ENCODE data around the gene SEMA4D.
A peak's percentile ranks its signal among the peaks of the same experiment; 100 is the strongest.
"Not testable (repeated sequence)": the region's sequence is repeated elsewhere in the genome, so short reads cannot be mapped to it uniquely, and the experiment has no call there.

The SEMA4D gene

GRCh38 chr9:89346696-89347095 is 151.2 kb downstream of the SEMA4D start:
- no peak for DNase-seq

DNA sequence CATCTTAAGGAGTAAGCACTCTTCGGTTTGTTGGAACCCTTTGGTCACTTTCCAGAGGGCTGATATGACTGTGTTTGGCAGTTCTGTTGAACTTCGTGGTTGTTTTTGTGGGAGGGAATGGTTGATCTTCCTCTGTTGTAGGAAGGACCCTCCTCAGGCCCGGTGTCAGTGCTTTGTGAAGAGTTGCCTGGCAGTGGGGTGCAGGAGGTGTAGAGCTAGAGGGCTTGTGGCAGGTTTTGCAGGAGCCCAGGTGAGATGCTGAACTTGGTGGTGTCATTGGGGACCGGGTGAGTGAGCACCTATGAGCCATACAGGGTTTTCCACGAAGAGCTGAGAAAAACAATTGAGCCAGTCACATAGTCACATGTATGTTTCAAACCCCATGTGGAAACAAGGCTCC is 152.4 kb downstream of the SEMA4D start:
- no peak for DNase-seq

GRCh38 chr9:89343812-89344211 is 154.1 kb downstream of the SEMA4D start:
- DNase-seq, result not testable (repeated sequence)

DNA sequence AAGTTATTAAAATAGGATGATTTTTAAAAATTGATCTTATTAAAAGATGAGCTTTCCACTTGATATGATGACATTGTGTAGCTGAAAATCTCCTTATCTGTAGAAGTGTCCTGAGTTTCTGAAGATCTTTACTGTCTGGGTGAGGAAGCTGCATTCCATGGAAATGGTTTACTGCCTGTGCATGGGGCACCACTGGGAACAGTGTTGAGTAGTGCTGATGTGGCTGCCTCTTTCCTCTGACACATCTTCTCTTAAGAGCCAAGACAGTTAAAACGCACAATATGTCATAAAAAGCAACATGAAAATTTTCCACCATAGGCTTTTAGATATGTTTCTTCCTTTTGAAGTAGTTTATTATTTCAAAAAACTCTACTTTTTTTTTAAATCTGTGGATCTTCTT is 155.0 kb downstream of the SEMA4D start:
- DNase-seq, result no peak

- no peak for DNase-seq
Measured at GRCh38 chr9:89342213-89342612, 155.7 kb downstream of the SEMA4D start.

DNA sequence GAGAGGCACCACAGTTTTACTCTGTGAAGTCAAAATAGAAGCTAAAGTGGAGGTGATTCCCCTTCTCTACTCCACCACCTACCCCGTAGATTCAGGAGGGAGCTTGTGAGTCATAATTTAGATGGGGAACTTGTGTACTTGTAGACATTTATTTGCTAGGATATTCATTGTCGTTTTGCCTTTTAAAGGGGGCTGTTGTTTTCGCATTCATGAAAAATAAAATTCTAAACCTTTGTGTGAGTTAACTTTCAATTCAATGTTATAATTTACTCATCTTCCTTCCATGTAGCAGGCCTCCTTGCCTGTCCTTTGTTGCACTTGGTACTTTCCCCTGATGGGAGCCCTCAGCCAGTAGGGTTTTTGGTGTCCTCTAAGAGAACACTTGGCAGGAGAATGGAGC is 157.6 kb downstream of the SEMA4D start:
- no peak for DNase-seq

DNA sequence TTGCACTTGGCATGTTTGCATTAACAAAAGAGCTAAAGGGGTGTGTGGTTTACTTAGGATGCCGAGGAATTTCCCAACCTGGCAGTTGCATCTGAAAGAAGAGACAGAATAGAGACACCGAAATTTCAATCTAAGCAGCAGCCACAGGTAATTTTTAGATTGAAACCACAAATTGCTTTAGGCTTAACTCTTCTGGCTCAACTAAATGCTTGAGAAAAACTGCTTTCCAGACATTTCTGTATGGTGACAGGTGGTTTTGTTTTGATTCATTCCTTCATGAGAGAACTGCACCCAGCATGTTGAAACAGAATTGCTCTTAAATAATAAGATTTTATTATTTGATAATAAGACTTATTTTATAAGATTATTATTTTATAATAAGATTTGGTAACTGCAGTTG is 158.1 kb downstream of the SEMA4D start:
- no peak for DNase-seq

DNA sequence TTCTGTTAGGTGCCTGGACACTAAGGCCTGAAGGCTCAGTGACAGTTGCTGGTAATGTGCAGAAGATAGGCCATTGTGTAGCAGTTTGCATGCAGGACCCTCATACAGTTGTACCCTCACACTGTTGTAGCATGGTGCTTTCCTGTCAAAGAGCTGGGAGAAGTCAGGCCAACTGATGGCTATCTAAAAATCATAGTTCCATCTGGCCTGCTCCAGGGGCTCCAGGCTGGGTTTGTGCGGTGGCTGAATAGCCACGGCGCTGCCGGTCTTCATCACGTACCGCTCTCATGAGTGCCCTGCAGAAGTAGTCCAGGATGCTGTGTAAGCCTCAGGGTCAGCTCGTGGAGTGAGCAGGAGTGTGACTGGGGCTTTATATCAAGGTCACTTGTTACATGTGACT is 167.4 kb downstream of the SEMA4D start:
- no peak for DNase-seq

DNA sequence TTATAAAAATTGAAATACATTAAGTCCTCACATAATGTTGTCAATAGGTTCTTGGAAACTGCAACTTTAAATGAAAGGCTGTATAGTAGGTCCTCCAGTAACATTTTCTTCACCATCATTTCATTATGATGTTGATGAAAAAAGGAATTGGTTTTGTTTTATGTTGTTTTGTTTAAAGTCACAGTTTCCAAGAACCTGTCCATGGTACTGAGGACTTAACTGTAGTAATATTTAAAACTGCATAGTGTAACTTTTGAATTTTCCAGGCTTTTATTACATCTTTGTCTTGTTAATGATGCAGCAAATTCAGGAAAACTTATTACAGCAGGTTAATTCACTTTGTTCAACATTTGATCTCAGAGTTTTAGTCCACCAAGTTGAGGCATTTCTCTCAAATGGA is 168.0 kb downstream of the SEMA4D start:
- DNase-seq, result no peak

- no peak for DNase-seq
Measured at GRCh38 chr9:89328064-89328463, 169.8 kb downstream of the SEMA4D start.

GRCh38 chr9:89325733-89326132 is 172.2 kb downstream of the SEMA4D start:
- no peak for DNase-seq

GRCh38 chr9:89323390-89323789 is 174.5 kb downstream of the SEMA4D start:
- no peak for DNase-seq

GRCh38 chr9:89319015-89319905 is 178.7 kb downstream of the SEMA4D start:
- DNase-seq, result no peak

DNA sequence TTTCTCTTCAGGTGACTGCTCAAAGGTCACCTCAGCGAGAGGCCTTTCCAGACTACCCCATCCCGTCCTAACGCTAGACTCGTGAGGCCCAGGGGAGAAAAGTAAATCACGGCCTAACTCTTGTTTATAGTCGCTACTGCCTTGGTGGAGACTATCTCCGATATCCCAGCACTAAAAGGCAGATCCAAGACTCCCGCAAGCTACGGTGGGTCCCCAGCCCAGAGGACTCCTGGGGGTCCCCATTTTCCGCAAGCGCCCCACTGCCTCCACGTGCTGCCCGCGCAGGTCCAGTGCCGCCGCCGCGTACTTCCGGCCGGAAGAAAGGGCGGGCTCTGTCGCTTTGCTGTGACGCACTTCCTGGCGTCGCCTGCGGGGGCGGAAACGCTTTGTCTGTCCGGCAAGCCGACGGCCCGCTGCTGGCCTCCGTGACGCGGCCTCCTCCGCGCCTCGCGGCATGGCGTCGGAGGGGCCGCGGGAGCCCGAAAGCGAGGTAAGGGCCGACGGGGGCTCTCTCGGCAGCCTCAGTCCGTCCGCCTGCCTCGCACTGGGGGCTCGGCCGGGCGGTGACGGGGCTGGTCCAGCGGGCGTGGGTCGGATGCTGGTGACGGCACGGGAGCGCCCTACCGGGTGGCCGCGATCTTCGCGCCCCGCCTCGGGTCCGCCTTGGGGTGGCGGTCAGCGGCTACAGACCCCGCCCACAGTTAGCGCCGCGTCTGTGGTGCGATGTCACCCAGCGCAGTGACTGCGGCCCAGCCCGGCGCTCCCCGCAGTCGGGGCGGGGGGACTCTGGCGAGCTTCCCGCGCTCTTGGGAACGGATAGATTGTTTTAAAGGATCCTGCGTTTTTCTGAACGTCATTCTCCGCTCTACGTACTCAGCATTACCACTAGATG is 179.5 kb downstream of the SEMA4D start, which contains the start of gene SECISBP2:
Gene SECISBP2 (plus strand): TSS at position 378 of the 892 bp plus-strand sequence. CDS start 77 bp downstream, at position 455.
- DNase-seq, result peak; percentile 72 to 77

GRCh38 chr9:89317282-89317681 is 180.6 kb downstream of the SEMA4D start:
- no peak for DNase-seq

DNA sequence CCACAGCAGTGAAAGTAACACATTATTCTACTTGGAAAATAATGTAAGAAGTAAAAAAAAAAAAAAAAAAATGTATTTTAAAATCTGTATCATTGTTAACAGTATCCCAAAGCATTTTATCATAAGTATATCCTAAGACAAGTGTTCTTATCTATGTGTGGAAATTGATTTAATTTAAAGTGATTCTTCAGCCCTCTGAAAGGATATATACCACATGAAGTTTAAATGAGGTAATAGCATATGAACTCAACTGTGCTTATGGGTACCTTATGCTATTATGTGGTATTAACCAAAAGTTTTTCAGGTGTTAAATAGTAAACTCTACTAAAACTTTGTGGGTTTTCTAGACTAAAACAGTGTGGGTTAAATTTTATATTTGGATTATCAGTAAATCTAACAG is 182.4 kb downstream of the SEMA4D start:
- DNase-seq, result no peak

DNA sequence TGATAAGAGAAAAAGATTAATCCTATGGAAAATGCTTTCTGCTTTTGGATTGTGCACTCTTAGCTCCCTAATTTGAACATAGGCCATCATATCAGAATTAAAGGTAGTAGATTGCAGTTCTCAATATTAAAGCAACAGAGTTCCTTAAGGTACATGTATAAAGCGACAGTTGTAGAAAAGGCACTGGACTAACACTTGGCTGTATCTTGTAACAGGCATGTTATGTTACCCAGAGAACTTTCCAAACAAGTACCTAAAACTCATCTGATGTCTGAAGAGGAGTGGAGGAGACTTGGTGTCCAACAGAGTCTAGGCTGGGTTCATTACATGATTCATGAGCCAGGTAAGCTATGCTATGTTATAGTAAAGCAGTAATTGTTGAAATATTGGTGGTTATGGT is 183.0 kb downstream of the SEMA4D start:
- DNase-seq, result no peak

DNA sequence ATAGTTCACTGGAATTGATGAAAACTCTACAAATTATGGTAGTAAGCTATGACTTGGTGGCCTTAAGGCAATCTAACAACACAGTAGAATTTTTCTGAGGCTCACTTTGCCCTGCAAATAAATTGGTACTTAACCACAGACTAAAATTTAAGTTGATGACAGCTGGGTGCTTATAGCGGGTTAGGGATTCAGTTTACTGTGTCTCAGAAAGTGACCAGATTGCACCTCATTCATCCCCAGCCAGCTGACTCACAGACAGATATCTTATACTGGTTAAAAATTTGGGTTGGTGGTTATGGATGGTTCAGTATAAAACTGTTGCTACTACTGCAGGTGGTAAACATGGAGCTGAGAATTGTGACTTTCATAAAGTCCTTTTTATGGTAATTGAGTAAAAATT is 184.1 kb downstream of the SEMA4D start:
- DNase-seq, result no peak

DNA sequence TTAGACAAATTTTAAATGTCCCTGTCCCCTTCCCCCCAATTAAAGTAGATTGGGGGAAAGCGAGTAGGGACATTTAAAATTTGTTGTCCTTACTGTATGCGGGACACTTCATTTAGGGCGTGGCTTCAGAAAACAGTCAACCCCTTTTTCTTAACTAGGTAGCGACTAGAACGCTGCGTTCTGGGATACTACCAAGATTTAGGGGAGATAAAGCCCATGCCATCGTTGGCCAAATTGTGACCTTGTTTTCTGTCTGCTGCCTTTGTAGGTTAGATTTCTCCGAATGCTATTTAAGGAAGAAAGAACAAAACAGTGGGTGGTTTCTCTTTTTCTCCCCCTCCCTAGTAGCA is 185.7 kb downstream of the SEMA4D start:
- DNase-seq, result no peak

GRCh38 chr9:89311346-89312221 is 186.3 kb downstream of the SEMA4D start:
- no peak for DNase-seq

Data from NCI-H187 (cell line).